Activated CD4-positive, alpha-beta T cell treated with anti-CD3 and anti-CD28 coated beads for 24 hours (primary cell): ENCODE data around the gene KCNG1.
A peak's percentile ranks its signal among the peaks of the same experiment; 100 is the strongest.

Experiments
- DNase-seq, 2 donors: peaks; one replicate each; pipeline ENCODE4 v3.0.0-alpha.2; 2020; ENCODE audit warnings: low read depth in 2 of 2

KCNG1 gene

GRCh38 chr20:51036226-51036625 is 13.3 kb upstream of the KCNG1 start:
- DNase-seq, result no peak

- DNase-seq, result no peak
Observed at GRCh38 chr20:51034988-51035656, 12.2 kb upstream of the KCNG1 start.

- no peak for DNase-seq
Observed at GRCh38 chr20:51034476-51034875, 11.6 kb upstream of the KCNG1 start.

GRCh38 chr20:51029963-51030920 is 7.3 kb upstream of the KCNG1 start:
- DNase-seq, result no peak

- DNase-seq, result no peak
Observed at GRCh38 chr20:51029556-51029955, 6.6 kb upstream of the KCNG1 start.

GRCh38 chr20:51028616-51029212 is 5.8 kb upstream of the KCNG1 start:
- DNase-seq, result no peak

GRCh38 chr20:51027035-51027795 is 4.3 kb upstream of the KCNG1 start:
- no peak for DNase-seq

GRCh38 chr20:51026269-51026668 is 3.4 kb upstream of the KCNG1 start:
- DNase-seq, result no peak

- DNase-seq, result no peak
Observed at GRCh38 chr20:51024761-51025160, 1.9 kb upstream of the KCNG1 start.

- DNase-seq, result no peak
Observed at GRCh38 chr20:51023617-51024155, 779 bp upstream of the KCNG1 start.

GRCh38 chr20:51022227-51022802 is 592 bp downstream of the KCNG1 start:
- DNase-seq, result no peak

GRCh38 chr20:51021067-51022025 is 1.6 kb downstream of the KCNG1 start:
- no peak for DNase-seq

- no peak for DNase-seq
Observed at GRCh38 chr20:51020657-51021056, 2.2 kb downstream of the KCNG1 start.

GRCh38 chr20:51019656-51020592 is 3.0 kb downstream of the KCNG1 start:
- no peak for DNase-seq

- DNase-seq, result no peak
Observed at GRCh38 chr20:51017251-51017650, 5.7 kb downstream of the KCNG1 start.

GRCh38 chr20:51016521-51016920 is 6.4 kb downstream of the KCNG1 start:
- DNase-seq, result no peak

- peak in 1 of 2 donors; percentile 30 for DNase-seq
Observed at GRCh38 chr20:51014797-51015722, 7.8 kb downstream of the KCNG1 start.
